HG03442 (cell line): ENCODE results near the gene TMEM235.
"Not testable (repeated sequence)": the region's sequence is repeated elsewhere in the genome, so short reads cannot be mapped to it uniquely, and the experiment has no call there.

Experiments
- ATAC-seq: cut with Tn5 transposase; IDR thresholded peaks from one replicate; pipeline ENCODE4 v1.9.1; 2021; ENCODE audit warnings: mild to moderate bottlenecking, moderate library complexity; ENCODE audit not compliant: unreplicated experiment

TMEM235 gene

GRCh38 chr17:78214706-78215061 is 16.7 kb upstream of the TMEM235 start:
- ATAC-seq, result no peak

- ATAC-seq, result no peak
Observed at GRCh38 chr17:78219396-78220150, 11.9 kb upstream of the TMEM235 start.

GRCh38 chr17:78223061-78223460 is 8.4 kb upstream of the TMEM235 start:
- no peak for ATAC-seq

- ATAC-seq, result no peak
Observed at GRCh38 chr17:78223765-78224164, 7.7 kb upstream of the TMEM235 start.

- ATAC-seq, result no peak
Observed at GRCh38 chr17:78224231-78225087, 7.0 kb upstream of the TMEM235 start.

GRCh38 chr17:78225088-78225865 is 6.2 kb upstream of the TMEM235 start:
- ATAC-seq, result no peak

- ATAC-seq, result no peak
Observed at GRCh38 chr17:78226055-78226758, 5.2 kb upstream of the TMEM235 start.

- no peak for ATAC-seq
Observed at GRCh38 chr17:78226759-78227454, 4.5 kb upstream of the TMEM235 start.

GRCh38 chr17:78227455-78227916 is 3.9 kb upstream of the TMEM235 start:
- ATAC-seq, result no peak

- ATAC-seq, result no peak
Observed at GRCh38 chr17:78228176-78228575, 3.3 kb upstream of the TMEM235 start.

GRCh38 chr17:78230252-78230962 is 1.0 kb upstream of the TMEM235 start:
- ATAC-seq, result no peak

- ATAC-seq, result no peak
Observed at GRCh38 chr17:78231991-78232858, 794 bp downstream of the TMEM235 start.

- ATAC-seq, result no peak
Observed at GRCh38 chr17:78232859-78233173, 1.4 kb downstream of the TMEM235 start.

- no peak for ATAC-seq
Observed at GRCh38 chr17:78233678-78234077, 2.2 kb downstream of the TMEM235 start.

- ATAC-seq, result no peak
Observed at GRCh38 chr17:78234261-78234865, 2.9 kb downstream of the TMEM235 start.

GRCh38 chr17:78235022-78235421 is 3.6 kb downstream of the TMEM235 start:
- not testable (repeated sequence) for ATAC-seq

- no peak for ATAC-seq
Observed at GRCh38 chr17:78235885-78236284, 4.5 kb downstream of the TMEM235 start.
